ENCODE results near the gene PRKCD.

The PRKCD gene

GRCh38 chr3:53217175-53217574 is 56.2 kb downstream of the PRKCD start:
- no peak for DNase-seq (ENCODE audit: low read depth in 2 of 2)

GRCh38 chr3:53218131-53218530 is 57.1 kb downstream of the PRKCD start:
- DNase-seq (ENCODE audit: low read depth in 2 of 2) = no peak

GRCh38 chr3:53219895-53220483 is 59.0 kb downstream of the PRKCD start:
- peak; percentile 71 to 74 for DNase-seq (ENCODE audit: low read depth in 2 of 2)

- DNase-seq (ENCODE audit: low read depth in 2 of 2) = no peak
Measured at GRCh38 chr3:53221345-53221744, 60.3 kb downstream of the PRKCD start.

GRCh38 chr3:53221827-53222182 is 60.8 kb downstream of the PRKCD start:
- no peak for DNase-seq (ENCODE audit: low read depth in 2 of 2)

- no peak for DNase-seq (ENCODE audit: low read depth in 2 of 2)
Measured at GRCh38 chr3:53222183-53222901, 61.3 kb downstream of the PRKCD start.

GRCh38 chr3:53223025-53223424 is 62.0 kb downstream of the PRKCD start:
- no peak for DNase-seq (ENCODE audit: low read depth in 2 of 2)

- DNase-seq (ENCODE audit: low read depth in 2 of 2) = no peak
Measured at GRCh38 chr3:53223541-53223966, 62.5 kb downstream of the PRKCD start.

GRCh38 chr3:53224026-53224425 is 63.0 kb downstream of the PRKCD start:
- no peak for DNase-seq (ENCODE audit: low read depth in 2 of 2)

GRCh38 chr3:53224536-53224935 is 63.5 kb downstream of the PRKCD start:
- DNase-seq (ENCODE audit: low read depth in 2 of 2) = no peak

- DNase-seq (ENCODE audit: low read depth in 2 of 2) = no peak
Measured at GRCh38 chr3:53225181-53225580, 64.2 kb downstream of the PRKCD start.

- no peak for DNase-seq (ENCODE audit: low read depth in 2 of 2)
Measured at GRCh38 chr3:53225651-53226050, 64.6 kb downstream of the PRKCD start.

- DNase-seq (ENCODE audit: low read depth in 2 of 2) = no peak
Measured at GRCh38 chr3:53226142-53226840, 65.3 kb downstream of the PRKCD start.

GRCh38 chr3:53226841-53227407 is 65.9 kb downstream of the PRKCD start:
- no peak for DNase-seq (ENCODE audit: low read depth in 2 of 2)

- DNase-seq (ENCODE audit: low read depth in 2 of 2) = no peak
Measured at GRCh38 chr3:53227993-53228885, 67.2 kb downstream of the PRKCD start.

GRCh38 chr3:53229171-53229570 is 68.2 kb downstream of the PRKCD start:
- DNase-seq (ENCODE audit: low read depth in 2 of 2) = no peak

- DNase-seq (ENCODE audit: low read depth in 2 of 2) = no peak
Measured at GRCh38 chr3:53229606-53230005, 68.6 kb downstream of the PRKCD start.

- DNase-seq (ENCODE audit: low read depth in 2 of 2) = no peak
Measured at GRCh38 chr3:53230041-53230621, 69.1 kb downstream of the PRKCD start.

GRCh38 chr3:53230789-53231188 is 69.8 kb downstream of the PRKCD start:
- DNase-seq (ENCODE audit: low read depth in 2 of 2) = no peak

- DNase-seq (ENCODE audit: low read depth in 2 of 2) = no peak
Measured at GRCh38 chr3:53231532-53232511, 70.8 kb downstream of the PRKCD start.

Data from stimulated activated CD4-positive, alpha-beta T cell treated with anti-CD3 and anti-CD28 coated beads, Interleukin-1b, Interleukin-23, amount 100 ng/mL, for 4 hours (primary cell).